ENCODE results near the gene OR4M1.
"Not testable (repeated sequence)": the region's sequence is repeated elsewhere in the genome, so short reads cannot be mapped to it uniquely, and the experiment has no call there.

OR4M1 gene, protein sequence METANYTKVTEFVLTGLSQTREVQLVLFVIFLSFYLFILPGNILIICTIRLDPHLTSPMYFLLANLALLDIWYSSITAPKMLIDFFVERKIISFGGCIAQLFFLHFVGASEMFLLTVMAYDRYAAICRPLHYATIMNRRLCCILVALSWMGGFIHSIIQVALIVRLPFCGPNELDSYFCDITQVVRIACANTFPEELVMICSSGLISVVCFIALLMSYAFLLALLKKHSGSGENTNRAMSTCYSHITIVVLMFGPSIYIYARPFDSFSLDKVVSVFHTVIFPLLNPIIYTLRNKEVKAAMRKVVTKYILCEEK

DNA sequence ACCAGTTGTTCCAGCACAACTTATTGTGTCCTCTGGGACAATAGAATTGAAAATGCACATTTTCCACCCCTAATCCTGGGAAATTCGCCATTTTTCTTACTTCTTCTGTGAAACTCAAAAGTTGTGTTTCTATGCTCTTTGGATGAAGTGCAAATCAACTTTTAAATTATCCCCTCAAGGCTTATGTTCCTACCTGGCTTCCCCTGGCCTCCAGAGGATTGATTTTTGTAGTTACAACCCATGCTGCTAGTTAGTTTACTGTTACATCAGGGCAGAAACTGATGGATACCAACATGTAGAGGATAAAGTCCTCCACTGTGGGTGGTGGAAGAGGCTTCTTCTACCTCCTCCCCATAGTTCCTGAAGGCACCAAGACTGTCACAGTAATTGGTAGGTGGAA, at the start of gene OR4M1:
Gene OR4M1 (plus strand): TSS at position 301 of the 400 bp plus-strand sequence. CDS start 6,819 bp downstream, outside the sequence.
- in situ Hi-C loops (cut with MboI; ENCODE audit: low sequenced_read_pairs, unreplicated experiment); DNase-seq (ENCODE audit: low spot score): not testable (repeated sequence)

DNA sequence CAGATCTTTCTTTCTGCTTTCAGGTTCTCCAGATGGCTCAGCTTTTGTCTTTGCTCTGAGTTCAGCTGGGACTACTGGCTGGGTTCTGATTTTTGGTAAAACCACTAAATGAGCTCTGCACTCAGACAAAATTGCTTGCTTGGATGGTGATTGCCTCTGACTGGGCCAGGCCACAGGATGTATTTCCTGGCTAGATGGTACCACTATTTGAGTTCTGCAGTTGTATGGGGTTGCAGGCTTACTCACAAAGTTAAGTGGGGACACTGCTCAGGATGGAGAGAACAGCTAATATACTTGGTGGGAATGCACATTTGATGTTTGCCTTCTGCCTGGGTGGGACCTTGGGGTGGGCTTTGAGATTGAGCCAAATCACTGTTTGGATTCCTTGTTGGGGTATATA, 43.9 kb upstream of the OR4M1 start:
- TF ChIP-seq, protein P1, sequence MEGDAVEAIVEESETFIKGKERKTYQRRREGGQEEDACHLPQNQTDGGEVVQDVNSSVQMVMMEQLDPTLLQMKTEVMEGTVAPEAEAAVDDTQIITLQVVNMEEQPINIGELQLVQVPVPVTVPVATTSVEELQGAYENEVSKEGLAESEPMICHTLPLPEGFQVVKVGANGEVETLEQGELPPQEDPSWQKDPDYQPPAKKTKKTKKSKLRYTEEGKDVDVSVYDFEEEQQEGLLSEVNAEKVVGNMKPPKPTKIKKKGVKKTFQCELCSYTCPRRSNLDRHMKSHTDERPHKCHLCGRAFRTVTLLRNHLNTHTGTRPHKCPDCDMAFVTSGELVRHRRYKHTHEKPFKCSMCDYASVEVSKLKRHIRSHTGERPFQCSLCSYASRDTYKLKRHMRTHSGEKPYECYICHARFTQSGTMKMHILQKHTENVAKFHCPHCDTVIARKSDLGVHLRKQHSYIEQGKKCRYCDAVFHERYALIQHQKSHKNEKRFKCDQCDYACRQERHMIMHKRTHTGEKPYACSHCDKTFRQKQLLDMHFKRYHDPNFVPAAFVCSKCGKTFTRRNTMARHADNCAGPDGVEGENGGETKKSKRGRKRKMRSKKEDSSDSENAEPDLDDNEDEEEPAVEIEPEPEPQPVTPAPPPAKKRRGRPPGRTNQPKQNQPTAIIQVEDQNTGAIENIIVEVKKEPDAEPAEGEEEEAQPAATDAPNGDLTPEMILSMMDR (IDR thresholded peaks at IDR 0.05; ENCODE audit: borderline replicate concordance, control extremely low read depth, extremely low read depth, insufficient read depth, missing control alignments): no peak
- no peak for DNase-seq (ENCODE audit: low spot score)
- in situ Hi-C loops (cut with MboI; ENCODE audit: low sequenced_read_pairs, unreplicated experiment): no loop called here

DNA sequence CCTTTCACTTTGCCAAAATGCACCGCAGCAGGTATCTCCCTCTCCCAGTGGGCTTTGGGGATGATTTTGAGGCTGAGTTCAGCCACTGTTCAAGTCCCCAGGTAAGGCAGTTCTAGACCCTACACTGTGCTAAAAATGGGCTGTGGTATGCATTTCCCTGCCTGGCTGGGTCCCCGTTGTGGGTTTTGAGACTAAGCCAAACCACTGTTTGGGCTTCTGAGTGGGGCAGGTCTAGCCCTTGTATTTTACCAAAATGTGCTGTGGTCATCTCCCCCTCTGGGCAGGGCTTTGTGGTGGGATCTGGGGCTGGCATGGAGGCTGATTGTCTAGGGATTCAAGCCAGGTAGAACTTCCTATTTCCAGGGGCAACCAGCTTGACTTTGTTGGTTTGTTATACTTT, 43.5 kb upstream of the OR4M1 start:
- in situ Hi-C loops (cut with MboI; ENCODE audit: low sequenced_read_pairs, unreplicated experiment): no loop called here
- TF ChIP-seq, protein P1 (IDR thresholded peaks at IDR 0.05; ENCODE audit: borderline replicate concordance, control extremely low read depth, extremely low read depth, insufficient read depth, missing control alignments): no peak
- no peak for DNase-seq (ENCODE audit: low spot score)

DNA sequence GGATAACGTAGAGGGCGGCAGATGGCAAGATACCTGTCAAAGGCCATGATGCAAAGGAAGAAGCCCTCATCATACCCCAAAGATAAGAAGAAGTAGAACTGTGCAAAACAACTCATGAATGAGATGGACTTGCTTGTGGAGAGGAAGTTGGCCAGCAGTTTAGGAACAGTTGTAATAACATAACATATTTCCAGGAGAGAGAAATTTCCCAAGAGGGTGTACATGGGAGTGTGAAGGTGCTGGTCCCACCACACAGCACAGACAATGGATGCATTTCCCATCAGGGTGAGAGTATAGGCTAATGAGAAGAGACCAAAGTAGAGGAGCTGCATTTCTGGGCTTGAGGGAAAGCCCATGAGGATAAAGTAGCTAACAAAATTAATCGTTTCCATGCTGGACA, 39.4 kb upstream of the OR4M1 start:
- DNase-seq (ENCODE audit: low spot score); in situ Hi-C loops (cut with MboI; ENCODE audit: low sequenced_read_pairs, unreplicated experiment): not testable (repeated sequence)

DNA sequence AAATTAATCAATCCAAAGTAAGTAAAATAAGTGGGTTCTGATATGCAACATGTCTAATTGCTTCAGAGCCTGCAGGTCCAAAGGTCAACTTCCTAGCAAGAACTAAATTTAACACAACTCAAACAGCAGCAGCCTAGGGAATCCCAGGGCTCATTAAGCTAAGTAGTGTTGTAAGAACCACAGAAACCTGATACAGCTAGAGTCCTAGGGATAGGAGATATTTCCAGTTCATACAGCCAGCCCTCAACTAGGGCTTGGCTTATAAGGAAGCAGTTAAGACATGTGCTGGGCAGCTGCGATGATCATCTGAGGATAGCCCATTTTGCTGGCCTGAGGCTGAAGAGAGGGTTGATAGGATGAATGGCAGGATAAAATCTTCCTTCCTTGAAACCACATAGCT, 30.0 kb upstream of the OR4M1 start, which contains the start of gene OR4Q3:
Gene OR4Q3 (plus strand): TSS at position 316 of the 400 bp plus-strand sequence.
- DNase-seq (ENCODE audit: low spot score): no peak
- TF ChIP-seq, protein P1 (IDR thresholded peaks at IDR 0.05; ENCODE audit: borderline replicate concordance, control extremely low read depth, extremely low read depth, insufficient read depth, missing control alignments): no peak

DNA sequence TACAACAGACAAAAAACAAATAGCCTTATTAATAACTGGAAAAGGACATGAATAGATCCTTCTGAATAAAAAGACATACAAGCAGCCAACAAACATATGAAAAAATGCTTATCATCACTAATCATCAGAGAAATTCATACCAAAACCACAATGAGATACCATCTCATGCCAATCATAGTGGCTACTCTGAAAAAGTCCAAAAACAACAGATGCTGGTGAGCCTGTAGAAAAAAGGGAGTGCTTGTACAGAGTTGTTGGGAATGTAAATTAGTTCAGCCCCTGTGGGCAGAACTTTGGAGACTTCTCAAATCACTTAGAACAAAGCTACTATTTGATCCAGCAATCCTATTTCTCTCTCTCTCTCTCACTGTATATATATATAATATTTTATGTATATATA, 21.0 kb upstream of the OR4M1 start:
- in situ Hi-C loops (cut with MboI; ENCODE audit: low sequenced_read_pairs, unreplicated experiment); DNase-seq (ENCODE audit: low spot score): not testable (repeated sequence)

More for the DNA sequence above, 30.0 kb upstream of the OR4M1 start, which contains the start of gene OR4Q3:
- in situ Hi-C loops (cut with MboI; ENCODE audit: low sequenced_read_pairs, unreplicated experiment): no loop called here

DNA sequence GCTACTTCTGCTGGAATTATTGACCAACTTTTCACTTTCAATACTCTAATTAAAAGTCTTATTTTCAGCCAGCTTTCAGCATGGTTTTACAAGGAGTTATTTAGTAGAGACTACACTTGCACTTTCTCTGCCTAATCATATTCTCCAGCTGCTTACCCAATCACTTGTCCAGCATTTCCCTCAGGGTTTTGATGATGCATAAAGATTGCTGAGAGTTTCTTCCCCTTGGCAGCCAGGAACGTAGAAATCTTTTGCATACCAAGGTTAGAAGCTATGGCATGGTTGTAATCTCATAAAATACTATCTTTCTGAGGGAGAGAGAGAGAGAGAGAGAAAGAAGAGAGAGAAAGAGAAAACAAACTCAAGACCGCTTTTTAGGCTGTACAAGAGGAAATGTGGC, 19.1 kb upstream of the OR4M1 start:
- TF ChIP-seq, protein P1 (IDR thresholded peaks at IDR 0.05; ENCODE audit: borderline replicate concordance, control extremely low read depth, extremely low read depth, insufficient read depth, missing control alignments): no peak
- in situ Hi-C loops (cut with MboI; ENCODE audit: low sequenced_read_pairs, unreplicated experiment): no loop called here
- DNase-seq (ENCODE audit: low spot score): no peak

DNA sequence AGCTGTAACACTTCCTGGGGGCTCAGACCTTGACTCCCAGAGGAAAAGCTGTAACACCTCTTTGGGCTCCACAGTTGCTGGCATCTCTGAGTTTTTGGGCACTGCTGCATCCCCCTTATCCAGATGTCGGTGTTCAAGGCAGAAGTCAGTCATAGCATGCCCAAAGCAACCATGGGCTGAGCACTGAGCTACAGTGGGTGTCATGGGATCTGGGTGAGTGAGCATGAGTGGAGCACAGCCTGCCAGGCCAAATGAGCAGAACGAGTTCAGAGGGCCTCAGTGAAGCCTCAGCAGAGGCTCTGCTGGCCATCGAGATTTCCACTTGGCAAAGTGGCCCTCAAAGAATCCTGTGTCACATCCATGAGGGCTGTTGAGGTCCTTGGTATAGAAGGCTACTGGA, 1.8 kb upstream of the OR4M1 start:
- DNase-seq (ENCODE audit: low spot score); in situ Hi-C loops (cut with MboI; ENCODE audit: low sequenced_read_pairs, unreplicated experiment): not testable (repeated sequence)

DNA sequence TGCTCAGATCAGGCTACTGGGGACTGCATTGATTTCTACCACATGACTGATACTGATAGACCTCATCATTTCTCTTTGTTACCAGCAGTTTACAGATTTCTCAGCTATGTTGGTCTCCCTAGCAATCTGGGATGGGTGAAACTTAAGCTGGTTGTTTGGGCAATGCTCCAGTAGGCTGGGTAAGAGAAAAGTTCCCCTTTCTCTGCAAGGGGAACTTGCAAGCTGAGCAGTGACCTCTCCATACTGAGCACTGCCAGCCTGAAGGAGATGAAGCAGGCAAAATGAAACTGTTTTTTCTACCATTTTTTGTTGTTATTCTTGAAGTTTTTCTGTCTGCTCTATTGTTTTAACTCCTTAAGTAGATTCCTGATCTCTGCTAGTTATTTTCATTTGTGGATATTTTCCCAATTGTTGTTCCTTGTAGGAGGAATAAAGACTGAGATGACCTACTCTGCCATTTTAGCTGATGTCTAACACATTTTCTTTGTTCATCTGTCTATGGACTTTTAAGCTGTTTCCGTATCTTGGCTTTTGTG, 1.3 kb upstream of the OR4M1 start:
- no peak for DNase-seq (ENCODE audit: low spot score)
- in situ Hi-C loops (cut with MboI; ENCODE audit: low sequenced_read_pairs, unreplicated experiment): no loop called here
- TF ChIP-seq, protein P1 (IDR thresholded peaks at IDR 0.05; ENCODE audit: borderline replicate concordance, control extremely low read depth, extremely low read depth, insufficient read depth, missing control alignments): no peak

DNA sequence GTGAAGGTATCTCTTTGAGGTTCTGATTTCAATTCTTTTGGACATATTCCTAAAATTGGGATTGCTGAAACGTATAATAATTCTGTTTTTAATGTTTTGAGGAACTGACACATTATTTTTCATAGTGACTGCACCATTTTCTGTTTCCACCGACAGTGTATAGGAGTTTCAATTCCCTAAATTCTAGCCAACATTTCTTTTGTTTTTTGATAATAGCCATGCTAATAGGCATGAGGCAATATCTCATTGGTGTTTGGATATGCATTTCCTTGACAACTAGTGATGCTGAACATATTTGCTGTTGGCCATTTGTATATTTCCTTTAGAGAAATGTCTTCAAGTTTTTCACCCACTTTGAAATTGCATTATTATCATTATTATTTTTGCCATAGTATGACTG, 850 bp upstream of the OR4M1 start:
- in situ Hi-C loops (cut with MboI; ENCODE audit: low sequenced_read_pairs, unreplicated experiment); DNase-seq (ENCODE audit: low spot score): not testable (repeated sequence)

Data from GM13976 (cell line).